ENCODE data around the gene ABCA2.

Gene ABCA2

DNA sequence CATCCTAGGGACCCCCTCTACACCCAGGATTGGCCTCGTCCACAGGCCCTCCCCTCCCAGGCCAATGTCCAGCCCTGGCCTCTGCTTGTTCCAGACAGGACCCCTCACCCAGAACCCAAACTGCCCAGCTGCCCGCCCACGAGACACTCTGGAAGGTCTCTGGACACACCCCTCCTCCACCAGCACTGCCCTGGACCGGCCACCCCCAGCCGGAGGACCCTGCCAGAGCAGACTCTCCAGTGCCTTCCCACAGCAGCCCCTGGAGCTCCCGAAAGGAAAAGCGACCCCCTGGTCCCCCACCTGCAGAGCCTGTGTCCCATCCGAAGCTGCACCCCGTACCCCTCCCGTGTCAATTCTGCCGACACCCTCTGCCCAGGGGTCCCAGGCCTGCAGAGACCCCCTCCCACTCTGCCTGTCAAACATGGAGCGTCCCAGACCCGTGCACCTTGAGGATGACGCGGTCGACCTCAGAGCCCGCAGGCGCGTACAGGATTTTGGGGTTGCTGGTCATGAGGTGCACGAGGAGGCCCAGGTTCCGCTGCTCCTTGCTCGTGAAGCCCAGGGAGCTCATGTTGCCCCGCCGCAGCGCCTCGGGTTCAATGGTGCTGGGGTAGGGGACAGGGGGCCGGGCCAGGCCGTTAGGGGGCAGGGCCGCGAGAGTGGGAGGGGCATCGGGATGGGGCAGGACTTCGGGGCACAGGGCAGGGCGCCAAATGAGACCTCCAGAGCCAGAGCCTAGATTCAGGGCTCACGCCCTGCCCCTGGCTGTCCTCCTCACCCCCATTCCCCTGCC is 8.0 kb downstream of the ABCA2 start:
- peaks cover 4% of the 10 kb centered on the region for H4K20me1 ChIP-seq (ENCODE audit: insufficient read depth, low read length, poor library complexity, severe bottlenecking)
- H3K27me3 ChIP-seq (ENCODE audit: insufficient read depth, low read length, poor library complexity, severe bottlenecking), result no peaks in the 10 kb centered on the region
- no peaks in the 10 kb centered on the region; the same call in 1 of the 2 replicates for H3K36me3 ChIP-seq (ENCODE audit: insufficient read depth, low read length)
- TF ChIP-seq CTCF (conservative IDR thresholded peaks at IDR 0.05; ENCODE audit: low read length), result no peak
- no peak for TF ChIP-seq EZH2phosphoT487 (IDR thresholded peaks at IDR 0.05; ENCODE audit: borderline replicate concordance)
- H2AFZ ChIP-seq (ENCODE audit: low read length), result no peak overlapping the region
- no peaks in the 10 kb centered on the region for H3K79me2 ChIP-seq (ENCODE audit: insufficient read depth, low read length)
- no peaks in the 10 kb centered on the region for H3K4me1 ChIP-seq (ENCODE audit: insufficient read depth, low read length, poor library complexity, severe bottlenecking)
- no peak overlapping the region for H3K4me2 ChIP-seq (ENCODE audit: low read depth, low read length, poor library complexity, severe bottlenecking)
- H3K9ac ChIP-seq (ENCODE audit: low read depth, low read length, poor library complexity, severe bottlenecking), result no peak overlapping the region
- no peaks in the 10 kb centered on the region for H3K9me3 ChIP-seq (ENCODE audit: insufficient read depth, low read depth, low read length)
- H3K9me2 ChIP-seq (replicated peaks; ENCODE audit: low read depth, low read length), result no peaks in the 10 kb centered on the region
- no peaks in the 10 kb centered on the region for H3F3A ChIP-seq (ENCODE audit: low read depth)
- H3K4me3 ChIP-seq (ENCODE audit: low read length, poor library complexity, severe bottlenecking), result no peak overlapping the region

GRCh38 chr9:137018761-137019559 is 9.1 kb downstream of the ABCA2 start:
- Histone ChIP-seq H3K4me2 (ENCODE audit: low read depth, low read length, poor library complexity, severe bottlenecking) (no peak overlapping the region), H3K27me3 (ENCODE audit: insufficient read depth, low read length, poor library complexity, severe bottlenecking) (no peaks in the 10 kb centered on the region), H2AFZ (ENCODE audit: low read length) (no peak overlapping the region), H3K9me3 (ENCODE audit: insufficient read depth, low read depth, low read length) (no peaks in the 10 kb centered on the region), H3K9ac (ENCODE audit: low read depth, low read length, poor library complexity, severe bottlenecking) (no peak overlapping the region), H3K4me3 (ENCODE audit: low read length, poor library complexity, severe bottlenecking) (no peak overlapping the region), H3F3A (ENCODE audit: low read depth) (no peaks in the 10 kb centered on the region), H3K79me2 (ENCODE audit: insufficient read depth, low read length) (no peaks in the 10 kb centered on the region), H4K20me1 (ENCODE audit: insufficient read depth, low read length, poor library complexity, severe bottlenecking) (peaks cover 4% of the 10 kb centered on the region), H3K4me1 (ENCODE audit: insufficient read depth, low read length, poor library complexity, severe bottlenecking) (no peaks in the 10 kb centered on the region), H3K36me3 (ENCODE audit: insufficient read depth, low read length) (no peaks in the 10 kb centered on the region; the same call in 1 of the 2 replicates), H3K9me2 (replicated peaks; ENCODE audit: low read depth, low read length) (no peaks in the 10 kb centered on the region)
- TF ChIP-seq EZH2phosphoT487 (IDR thresholded peaks at IDR 0.05; ENCODE audit: borderline replicate concordance) (no peak), CTCF (conservative IDR thresholded peaks at IDR 0.05; ENCODE audit: low read length) (no peak)

- Histone ChIP-seq H3F3A (ENCODE audit: low read depth) (no peaks in the 10 kb centered on the region), H3K27me3 (ENCODE audit: insufficient read depth, low read length, poor library complexity, severe bottlenecking) (no peaks in the 10 kb centered on the region), H4K20me1 (ENCODE audit: insufficient read depth, low read length, poor library complexity, severe bottlenecking) (peaks cover 4% of the 10 kb centered on the region), H3K9me2 (replicated peaks; ENCODE audit: low read depth, low read length) (no peaks in the 10 kb centered on the region), H3K4me1 (ENCODE audit: insufficient read depth, low read length, poor library complexity, severe bottlenecking) (no peaks in the 10 kb centered on the region), H3K9ac (ENCODE audit: low read depth, low read length, poor library complexity, severe bottlenecking) (no peak overlapping the region), H3K79me2 (ENCODE audit: insufficient read depth, low read length) (no peaks in the 10 kb centered on the region), H2AFZ (ENCODE audit: low read length) (no peak overlapping the region), H3K36me3 (ENCODE audit: insufficient read depth, low read length) (no peaks in the 10 kb centered on the region; the same call in 1 of the 2 replicates), H3K4me2 (ENCODE audit: low read depth, low read length, poor library complexity, severe bottlenecking) (no peak overlapping the region), H3K9me3 (ENCODE audit: insufficient read depth, low read depth, low read length) (no peaks in the 10 kb centered on the region), H3K4me3 (ENCODE audit: low read length, poor library complexity, severe bottlenecking) (no peak overlapping the region)
- no peak for TF ChIP-seq EZH2phosphoT487 (IDR thresholded peaks at IDR 0.05; ENCODE audit: borderline replicate concordance)
- TF ChIP-seq CTCF (conservative IDR thresholded peaks at IDR 0.05; ENCODE audit: low read length), result no peak
Observed at GRCh38 chr9:137017791-137018497, 10.1 kb downstream of the ABCA2 start.
